Kidney epithelial cell (primary cell): ENCODE results near the gene DUSP16. TPM values are rescaled to one million over a fixed set of nuclear protein-coding genes. Genes with fewer than 3 reads are reported as not detected.

Experiments
- DNase-seq: peaks from one replicate; pipeline ENCODE4 v3.0.0-alpha.2; 2010; ENCODE audit warnings: low read depth
- H3K27me3 ChIP-seq: 2 replicates; pipeline ENCODE4 v1.6.0; 2011; ENCODE audit warnings: low read length; ENCODE audit not compliant: control insufficient read depth, insufficient read depth
- H3K36me3 ChIP-seq: 2 replicates; pipeline ENCODE4 v1.5.1; 2011; ENCODE audit warnings: low read length; ENCODE audit not compliant: control insufficient read depth, insufficient read depth
- H3K4me3 ChIP-seq: 2 replicates; pipeline ENCODE4 v1.5.1; 2011; ENCODE audit warnings: low read depth, mild to moderate bottlenecking, control low read depth, low read length
- CTCF ChIP-seq: IDR thresholded peaks from 2 replicates; pipeline ENCODE4 v1.5.1; 2011; ENCODE audit warnings: mild to moderate bottlenecking, moderate library complexity, low read length, control low read depth, inconsistent platforms; ENCODE audit not compliant: insufficient read depth, poor library complexity, severe bottlenecking
- total RNA-seq: library from RNA; depleted of rRNA; stranded (reverse); fragments of >200 nt; gene quantifications from 2 replicates; pipeline ENCODE4 v1.2.3, GENCODE V29; 2015

DUSP16 gene
- total RNA-seq, 1 donor from 2014 or later: 22.7 TPM

GRCh38 chr12:12519354-12519998 lies 43.2 kb downstream of the DUSP16 start:
- H3K27me3 ChIP-seq: no peaks in the 10 kb centered on the region
- no peaks in the 10 kb centered on the region for H3K36me3 ChIP-seq
- no peak for TF ChIP-seq CTCF
- no peak for DNase-seq
- no peak overlapping the region for H3K4me3 ChIP-seq

GRCh38 chr12:12518919-12519318 lies 43.7 kb downstream of the DUSP16 start:
- Histone ChIP-seq H3K27me3 (no peaks in the 10 kb centered on the region), H3K4me3 (no peak overlapping the region), H3K36me3 (no peaks in the 10 kb centered on the region)
- DNase-seq: no peak
- TF ChIP-seq CTCF: no peak

- Histone ChIP-seq H3K4me3 (no peak overlapping the region), H3K27me3 (no peaks in the 10 kb centered on the region), H3K36me3 (no peaks in the 10 kb centered on the region)
- no peak for DNase-seq
- TF ChIP-seq CTCF: no peak
Observed at GRCh38 chr12:12518464-12518845, 44.2 kb downstream of the DUSP16 start.

- Histone ChIP-seq H3K27me3 (no peaks in the 10 kb centered on the region), H3K4me3 (no peak overlapping the region), H3K36me3 (no peaks in the 10 kb centered on the region)
- no peak for DNase-seq
- TF ChIP-seq CTCF: no peak
Observed at GRCh38 chr12:12513416-12514006, 49.2 kb downstream of the DUSP16 start.

GRCh38 chr12:12511895-12512711 lies 50.6 kb downstream of the DUSP16 start:
- no peak overlapping the region for H3K4me3 ChIP-seq
- no peaks in the 10 kb centered on the region for H3K36me3 ChIP-seq
- H3K27me3 ChIP-seq: no peaks in the 10 kb centered on the region
- DNase-seq: no peak
- no peak for TF ChIP-seq CTCF
